HG02678 (cell line): Measurements from ENCODE around the gene CLRN3.

Experiments
- ATAC-seq: cut with Tn5 transposase; IDR thresholded peaks from one replicate; pipeline ENCODE4 v1.9.1; 2021; ENCODE audit warnings: mild to moderate bottlenecking, moderate library complexity; ENCODE audit not compliant: unreplicated experiment

Gene CLRN3

GRCh38 chr10:127850944-127851343 lies 41.8 kb downstream of the CLRN3 start:
- no peak for ATAC-seq

DNA sequence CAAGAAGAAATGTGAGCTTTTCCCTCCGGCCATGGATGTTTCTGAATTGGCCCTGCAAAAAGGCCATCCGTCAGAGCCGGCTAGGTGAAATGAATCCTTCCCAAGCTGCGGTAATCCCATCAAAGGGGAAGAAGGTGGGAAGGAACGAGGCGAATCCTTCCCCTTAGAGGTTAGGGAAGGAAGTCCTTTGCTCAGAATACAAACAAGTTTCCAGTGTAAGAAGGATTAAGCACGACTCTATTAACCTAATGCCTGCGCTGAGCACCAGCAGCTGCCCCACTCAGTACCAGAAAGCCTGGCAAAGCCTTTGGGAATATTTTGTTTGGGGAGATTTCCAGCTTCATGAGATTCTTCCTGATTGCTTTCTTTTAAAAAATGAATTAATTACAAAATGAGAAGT lies 42.8 kb downstream of the CLRN3 start:
- no peak for ATAC-seq

- no peak for ATAC-seq
Observed at GRCh38 chr10:127849224-127849623, 43.5 kb downstream of the CLRN3 start.

- ATAC-seq = no peak
Observed at GRCh38 chr10:127848226-127848625, 44.5 kb downstream of the CLRN3 start.

DNA sequence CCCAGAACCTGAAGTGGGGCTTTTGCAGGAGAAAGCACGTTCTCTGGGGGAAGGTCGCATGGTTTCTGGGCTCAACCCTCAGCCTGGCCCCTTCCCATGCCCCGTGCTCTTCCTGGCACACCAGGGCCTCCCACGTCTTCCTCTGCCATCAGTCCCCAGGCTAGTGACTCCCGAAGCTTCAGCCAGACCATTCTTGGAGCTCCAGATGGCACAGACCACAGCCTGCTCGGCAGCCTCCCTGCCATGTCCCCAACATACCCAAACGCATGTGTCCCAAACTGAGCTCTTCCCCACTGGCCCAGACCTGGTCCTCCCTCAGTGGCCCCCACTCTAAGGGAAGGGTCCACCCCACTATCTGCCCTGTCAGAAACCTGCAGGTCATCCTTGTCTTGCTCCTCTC lies 47.0 kb downstream of the CLRN3 start:
- no peak for ATAC-seq

DNA sequence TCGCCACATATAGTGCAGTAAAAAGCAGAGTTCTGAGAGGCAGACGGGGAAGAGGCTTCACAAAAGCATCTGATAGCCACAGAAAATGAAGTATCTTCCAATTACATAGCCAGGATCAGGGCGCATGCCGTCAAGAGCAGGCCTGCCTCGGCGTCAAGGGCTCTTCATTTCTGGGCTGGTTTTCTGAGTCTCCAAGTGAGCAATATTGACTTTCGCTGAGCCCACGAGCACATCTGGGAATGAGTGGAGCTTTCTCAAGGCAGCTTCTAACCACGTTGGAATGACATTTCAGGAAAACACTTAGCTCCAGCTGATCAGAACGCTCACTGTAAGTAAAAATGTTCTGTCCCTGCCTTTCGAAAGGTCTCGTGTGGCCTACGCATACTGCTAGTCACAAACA lies 51.9 kb downstream of the CLRN3 start:
- ATAC-seq = no peak

DNA sequence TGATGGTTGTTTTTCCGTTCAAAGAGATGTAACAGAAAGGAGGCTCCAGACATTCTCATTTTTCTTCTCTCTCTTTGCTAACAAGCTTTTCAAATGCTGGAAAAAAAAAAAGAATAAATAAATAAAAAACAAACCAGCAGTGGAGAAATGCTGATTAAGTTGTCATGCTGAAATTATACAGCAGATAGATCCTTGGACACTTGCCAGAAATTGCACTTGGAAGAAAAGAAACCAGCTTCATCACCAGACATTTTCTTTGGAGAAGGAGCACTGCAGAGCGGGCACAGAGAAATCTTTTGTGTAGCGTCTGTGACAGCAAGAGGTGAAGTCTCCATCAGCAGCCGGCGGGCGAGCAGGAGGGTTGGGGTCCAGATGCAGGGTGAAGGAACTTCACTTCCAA lies 55.8 kb downstream of the CLRN3 start:
- ATAC-seq = no peak

GRCh38 chr10:127836176-127836575 lies 56.6 kb downstream of the CLRN3 start:
- ATAC-seq = no peak

DNA sequence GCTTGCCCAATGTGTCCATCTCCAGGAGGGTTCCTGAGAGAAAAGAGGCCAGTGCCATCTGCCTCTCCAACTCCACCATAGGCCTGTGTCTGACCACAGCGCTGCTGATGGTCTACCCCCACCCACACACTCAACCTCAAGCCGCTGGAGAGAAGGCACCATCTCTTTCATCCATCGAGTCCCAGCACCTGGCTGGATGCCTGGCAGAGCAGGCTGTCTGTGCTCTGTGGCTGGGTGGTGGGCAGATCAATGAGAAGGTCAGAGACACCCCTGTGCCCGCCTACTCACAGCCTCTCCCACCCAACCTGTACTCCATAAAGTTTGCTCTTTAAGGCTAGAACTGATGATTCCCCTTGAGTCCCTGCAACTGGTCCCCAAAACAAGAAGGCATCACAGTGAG lies 58.0 kb downstream of the CLRN3 start:
- ATAC-seq = no peak

DNA sequence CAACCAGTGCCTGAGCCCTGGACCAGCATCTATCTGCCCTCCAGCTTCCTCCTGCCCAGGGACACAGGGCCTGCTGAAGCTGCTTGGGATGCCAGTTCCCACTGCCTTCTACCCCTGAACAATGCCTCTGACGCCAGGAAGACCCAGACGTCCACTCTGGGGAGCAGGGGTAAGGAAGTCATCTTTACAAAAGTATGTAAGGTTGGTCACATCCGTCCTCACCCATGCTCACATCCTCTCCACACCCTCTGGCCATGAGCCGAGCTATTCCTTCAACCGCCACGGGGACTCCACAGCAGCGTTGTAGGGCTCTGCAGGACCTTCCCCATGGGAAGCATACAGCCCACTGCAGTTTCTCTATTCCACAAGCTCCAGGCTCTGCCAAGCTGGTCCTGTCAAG lies 58.5 kb downstream of the CLRN3 start:
- ATAC-seq = no peak

DNA sequence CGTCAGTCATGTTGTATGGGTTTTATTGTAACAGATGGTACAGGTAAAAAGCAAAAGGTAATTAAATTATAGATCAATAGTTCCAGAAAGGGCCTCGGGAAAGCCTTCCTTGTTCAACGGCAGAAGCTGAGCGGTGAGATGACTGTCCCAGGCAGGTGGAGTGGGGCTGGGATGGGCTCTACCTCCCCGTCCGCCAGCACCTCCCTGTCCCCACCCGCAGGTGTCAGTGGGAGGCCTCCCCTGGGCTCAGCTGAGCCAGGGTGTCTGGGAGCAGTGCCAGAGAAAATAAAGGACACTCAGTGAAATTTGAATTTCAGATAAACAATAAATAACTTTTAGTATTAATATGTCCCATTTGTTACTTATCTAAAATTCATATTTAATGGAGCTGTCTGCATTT lies 58.9 kb downstream of the CLRN3 start:
- no peak for ATAC-seq

- ATAC-seq = no peak
Observed at GRCh38 chr10:127832501-127832900, 60.2 kb downstream of the CLRN3 start.

DNA sequence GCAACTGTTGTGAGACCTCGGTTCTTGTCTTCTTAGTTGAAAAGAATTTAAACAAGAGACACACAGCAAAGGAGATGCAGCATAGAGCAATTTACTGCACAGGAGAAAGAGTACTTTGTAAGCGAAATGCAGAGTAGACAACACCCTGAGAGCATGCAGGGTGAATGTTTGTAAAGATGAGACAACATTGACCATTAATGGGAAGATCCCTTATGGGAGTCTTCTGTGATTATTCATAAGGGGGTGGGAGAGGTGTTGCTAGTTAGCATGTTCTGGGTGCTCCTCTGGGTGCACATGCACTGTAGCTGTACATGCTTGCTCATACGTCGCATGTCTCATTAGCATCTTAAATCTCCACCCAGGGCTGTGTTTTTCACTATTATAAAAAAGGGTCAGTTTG lies 62.3 kb downstream of the CLRN3 start:
- ATAC-seq = no peak
